ENCODE measurements around the gene TMEM30B.
A peak's percentile ranks its signal among the peaks of the same experiment; 100 is the strongest.

Gene TMEM30B

DNA sequence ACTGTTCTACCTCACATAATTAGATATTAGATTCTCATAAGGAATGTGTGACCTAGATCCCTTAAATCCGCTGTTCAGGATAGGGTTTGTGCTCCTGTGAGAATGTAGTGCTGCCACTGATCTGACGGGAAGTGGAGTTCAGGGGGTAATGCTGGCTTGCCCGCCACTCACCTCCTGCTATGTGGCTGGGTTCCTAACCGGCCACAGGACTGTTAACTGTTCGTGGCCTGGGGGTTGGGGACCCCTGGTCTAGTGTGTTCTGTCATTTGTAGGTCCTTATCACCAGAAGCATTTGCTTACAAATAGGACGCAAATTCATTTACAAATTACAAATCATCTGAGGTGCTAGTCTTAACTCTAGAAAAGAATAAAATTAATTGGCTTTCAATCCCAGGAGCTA lies 16.4 kb upstream of the TMEM30B start:
- no peak overlapping the region for H3K27ac ChIP-seq (ENCODE audit: extremely low read depth, low read depth, low read length)
- ChIA-PET POLR2A (no interaction called here), CTCF (interaction anchor here (0.7 to 1.2 kb wide), 2 partner anchors 24 to 42 kb away, joined by 3 read pairs; no protein-coding TSS in a partner anchor)
- H3K36me3 ChIP-seq (ENCODE audit: control insufficient read depth in 2 of 2, insufficient read depth in 1 of 2, low read length in 2 of 2), result no peaks in the 10 kb centered on the region
- H3K9me3 ChIP-seq (ENCODE audit: control insufficient read depth, insufficient read depth, low read depth, low read length), result no peaks in the 10 kb centered on the region
- TF ChIP-seq HIC1 (tag by site-specific recombination; IDR thresholded peaks at IDR 0.05) (no peak), ZNF2 (tag by site-specific recombination; IDR thresholded peaks at IDR 0.05) (no peak), ZNF423 (tag by site-specific recombination; IDR thresholded peaks at IDR 0.05) (no peak)
- H3K4me1 ChIP-seq (ENCODE audit: control insufficient read depth, insufficient read depth, low read length), result no peaks in the 10 kb centered on the region
- no peak overlapping the region for H3K4me3 ChIP-seq (ENCODE audit: low read depth, low read length)

GRCh38 chr14:61296719-61297502 lies 15.8 kb upstream of the TMEM30B start:
- POLR2A ChIA-PET, result no interaction called here
- H3K4me1 ChIP-seq (ENCODE audit: control insufficient read depth, insufficient read depth, low read length), result no peaks in the 10 kb centered on the region

GRCh38 chr14:61296151-61296550 lies 15.0 kb upstream of the TMEM30B start:
- CTCF ChIA-PET, result interaction anchor here (0.6 to 1.7 kb wide), 12 partner anchors 7 to 1522 kb away, joined by 3 to 6 read pairs (median 4); no protein-coding TSS in a partner anchor
- POLR2A ChIA-PET, result no interaction called here
- H3K4me3 ChIP-seq (ENCODE audit: low read depth, low read length), result no peak overlapping the region

More at GRCh38 chr14:61296719-61297502, 15.8 kb upstream of the TMEM30B start:
- Histone ChIP-seq H3K4me3 (ENCODE audit: low read depth, low read length) (no peak overlapping the region), H3K27ac (ENCODE audit: extremely low read depth, low read depth, low read length) (no peak overlapping the region), H3K9me3 (ENCODE audit: control insufficient read depth, insufficient read depth, low read depth, low read length) (no peaks in the 10 kb centered on the region), H3K36me3 (ENCODE audit: control insufficient read depth in 2 of 2, insufficient read depth in 1 of 2, low read length in 2 of 2) (no peaks in the 10 kb centered on the region)
- TF ChIP-seq, protein P1, sequence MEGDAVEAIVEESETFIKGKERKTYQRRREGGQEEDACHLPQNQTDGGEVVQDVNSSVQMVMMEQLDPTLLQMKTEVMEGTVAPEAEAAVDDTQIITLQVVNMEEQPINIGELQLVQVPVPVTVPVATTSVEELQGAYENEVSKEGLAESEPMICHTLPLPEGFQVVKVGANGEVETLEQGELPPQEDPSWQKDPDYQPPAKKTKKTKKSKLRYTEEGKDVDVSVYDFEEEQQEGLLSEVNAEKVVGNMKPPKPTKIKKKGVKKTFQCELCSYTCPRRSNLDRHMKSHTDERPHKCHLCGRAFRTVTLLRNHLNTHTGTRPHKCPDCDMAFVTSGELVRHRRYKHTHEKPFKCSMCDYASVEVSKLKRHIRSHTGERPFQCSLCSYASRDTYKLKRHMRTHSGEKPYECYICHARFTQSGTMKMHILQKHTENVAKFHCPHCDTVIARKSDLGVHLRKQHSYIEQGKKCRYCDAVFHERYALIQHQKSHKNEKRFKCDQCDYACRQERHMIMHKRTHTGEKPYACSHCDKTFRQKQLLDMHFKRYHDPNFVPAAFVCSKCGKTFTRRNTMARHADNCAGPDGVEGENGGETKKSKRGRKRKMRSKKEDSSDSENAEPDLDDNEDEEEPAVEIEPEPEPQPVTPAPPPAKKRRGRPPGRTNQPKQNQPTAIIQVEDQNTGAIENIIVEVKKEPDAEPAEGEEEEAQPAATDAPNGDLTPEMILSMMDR (tag by site-specific recombination; IDR thresholded peaks at IDR 0.05), result peak; percentile 20; the same call in 1 of the 2 replicates
- TF ChIP-seq ZNF302 (tag by site-specific recombination; IDR thresholded peaks at IDR 0.05; ENCODE audit: low read depth) (no peak), ZNF202 (tag by site-specific recombination; IDR thresholded peaks at IDR 0.05; ENCODE audit: borderline replicate concordance) (no peak), MZF1 (tag by site-specific recombination; IDR thresholded peaks at IDR 0.05; ENCODE audit: borderline replicate concordance) (no peak), MYNN (tag by site-specific recombination; IDR thresholded peaks at IDR 0.05; ENCODE audit: borderline replicate concordance) (no peak), ZNF654 (tag by site-specific recombination; IDR thresholded peaks at IDR 0.05; ENCODE audit: low read depth) (peak; percentile 82), ZNF776 (tag by site-specific recombination; IDR thresholded peaks at IDR 0.05; ENCODE audit: borderline replicate concordance) (no peak), ZNF658 (tag by site-specific recombination; IDR thresholded peaks at IDR 0.05) (no peak)
- TF ChIP-seq, protein P2, sequence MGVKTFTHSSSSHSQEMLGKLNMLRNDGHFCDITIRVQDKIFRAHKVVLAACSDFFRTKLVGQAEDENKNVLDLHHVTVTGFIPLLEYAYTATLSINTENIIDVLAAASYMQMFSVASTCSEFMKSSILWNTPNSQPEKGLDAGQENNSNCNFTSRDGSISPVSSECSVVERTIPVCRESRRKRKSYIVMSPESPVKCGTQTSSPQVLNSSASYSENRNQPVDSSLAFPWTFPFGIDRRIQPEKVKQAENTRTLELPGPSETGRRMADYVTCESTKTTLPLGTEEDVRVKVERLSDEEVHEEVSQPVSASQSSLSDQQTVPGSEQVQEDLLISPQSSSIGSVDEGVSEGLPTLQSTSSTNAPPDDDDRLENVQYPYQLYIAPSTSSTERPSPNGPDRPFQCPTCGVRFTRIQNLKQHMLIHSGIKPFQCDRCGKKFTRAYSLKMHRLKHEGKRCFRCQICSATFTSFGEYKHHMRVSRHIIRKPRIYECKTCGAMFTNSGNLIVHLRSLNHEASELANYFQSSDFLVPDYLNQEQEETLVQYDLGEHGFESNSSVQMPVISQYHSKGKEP (tag by site-specific recombination; IDR thresholded peaks at IDR 0.05), result 0 out of 2 replicates have a peak, but pooled peaks have one; percentile 21
- CTCF ChIA-PET, result interaction anchor here (0.6 to 1.7 kb wide), 14 partner anchors 8 to 1523 kb away, joined by 3 to 6 read pairs (median 3); no protein-coding TSS in a partner anchor

More at GRCh38 chr14:61296151-61296550, 15.0 kb upstream of the TMEM30B start:
- H3K4me1 ChIP-seq (ENCODE audit: control insufficient read depth, insufficient read depth, low read length), result no peaks in the 10 kb centered on the region
- no peaks in the 10 kb centered on the region for H3K36me3 ChIP-seq (ENCODE audit: control insufficient read depth in 2 of 2, insufficient read depth in 1 of 2, low read length in 2 of 2)
- H3K27ac ChIP-seq (ENCODE audit: extremely low read depth, low read depth, low read length), result no peak overlapping the region
- H3K9me3 ChIP-seq (ENCODE audit: control insufficient read depth, insufficient read depth, low read depth, low read length), result no peaks in the 10 kb centered on the region
- TF ChIP-seq ZNF140 (tag by site-specific recombination; IDR thresholded peaks at IDR 0.05) (no peak), KLF17 (tag by site-specific recombination; IDR thresholded peaks at IDR 0.05) (no peak), ZNF610 (tag by site-specific recombination; IDR thresholded peaks at IDR 0.05; ENCODE audit: borderline replicate concordance) (no peak), KLF1 (tag by site-specific recombination; IDR thresholded peaks at IDR 0.05) (no peak), ZNF629 (tag by site-specific recombination; IDR thresholded peaks at IDR 0.05) (no peak), ZNF26 (tag by site-specific recombination; IDR thresholded peaks at IDR 0.05) (no peak)
